ENCODE results near the gene OR2L8. TPM values are rescaled to one million over a fixed set of nuclear protein-coding genes. Genes with fewer than 3 reads are reported as not detected.

Gene OR2L8, protein sequence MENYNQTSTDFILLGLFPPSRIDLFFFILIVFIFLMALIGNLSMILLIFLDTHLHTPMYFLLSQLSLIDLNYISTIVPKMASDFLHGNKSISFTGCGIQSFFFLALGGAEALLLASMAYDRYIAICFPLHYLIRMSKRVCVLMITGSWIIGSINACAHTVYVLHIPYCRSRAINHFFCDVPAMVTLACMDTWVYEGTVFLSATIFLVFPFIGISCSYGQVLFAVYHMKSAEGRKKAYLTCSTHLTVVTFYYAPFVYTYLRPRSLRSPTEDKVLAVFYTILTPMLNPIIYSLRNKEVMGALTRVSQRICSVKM
- not detected for polyA plus RNA-seq (2012; ENCODE audit: insufficient read depth, insufficient read length, low read depth)

- Histone ChIP-seq H3K36me3 (no peaks in the 10 kb centered on the region), H3K4me3 (ENCODE audit: low read depth, low read length) (no peak within 1 kb of the TSS), H3K9me3 (no peaks in the 10 kb centered on the region), H3K27me3 (no peaks in the 10 kb centered on the region), H3K4me1 (no peaks in the 10 kb centered on the region)
- DNase-seq: no peak
- TF ChIP-seq, protein P1, sequence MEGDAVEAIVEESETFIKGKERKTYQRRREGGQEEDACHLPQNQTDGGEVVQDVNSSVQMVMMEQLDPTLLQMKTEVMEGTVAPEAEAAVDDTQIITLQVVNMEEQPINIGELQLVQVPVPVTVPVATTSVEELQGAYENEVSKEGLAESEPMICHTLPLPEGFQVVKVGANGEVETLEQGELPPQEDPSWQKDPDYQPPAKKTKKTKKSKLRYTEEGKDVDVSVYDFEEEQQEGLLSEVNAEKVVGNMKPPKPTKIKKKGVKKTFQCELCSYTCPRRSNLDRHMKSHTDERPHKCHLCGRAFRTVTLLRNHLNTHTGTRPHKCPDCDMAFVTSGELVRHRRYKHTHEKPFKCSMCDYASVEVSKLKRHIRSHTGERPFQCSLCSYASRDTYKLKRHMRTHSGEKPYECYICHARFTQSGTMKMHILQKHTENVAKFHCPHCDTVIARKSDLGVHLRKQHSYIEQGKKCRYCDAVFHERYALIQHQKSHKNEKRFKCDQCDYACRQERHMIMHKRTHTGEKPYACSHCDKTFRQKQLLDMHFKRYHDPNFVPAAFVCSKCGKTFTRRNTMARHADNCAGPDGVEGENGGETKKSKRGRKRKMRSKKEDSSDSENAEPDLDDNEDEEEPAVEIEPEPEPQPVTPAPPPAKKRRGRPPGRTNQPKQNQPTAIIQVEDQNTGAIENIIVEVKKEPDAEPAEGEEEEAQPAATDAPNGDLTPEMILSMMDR (IDR thresholded peaks at IDR 0.05; ENCODE audit: low read depth, low read length): no peak
Observed at GRCh38 chr1:247948558-247948957, at the start of gene OR2L8. Gene OR2L8 (plus strand): TSS chr1:247948858. CDS start chr1:247948858, 0 bp downstream.

DNA sequence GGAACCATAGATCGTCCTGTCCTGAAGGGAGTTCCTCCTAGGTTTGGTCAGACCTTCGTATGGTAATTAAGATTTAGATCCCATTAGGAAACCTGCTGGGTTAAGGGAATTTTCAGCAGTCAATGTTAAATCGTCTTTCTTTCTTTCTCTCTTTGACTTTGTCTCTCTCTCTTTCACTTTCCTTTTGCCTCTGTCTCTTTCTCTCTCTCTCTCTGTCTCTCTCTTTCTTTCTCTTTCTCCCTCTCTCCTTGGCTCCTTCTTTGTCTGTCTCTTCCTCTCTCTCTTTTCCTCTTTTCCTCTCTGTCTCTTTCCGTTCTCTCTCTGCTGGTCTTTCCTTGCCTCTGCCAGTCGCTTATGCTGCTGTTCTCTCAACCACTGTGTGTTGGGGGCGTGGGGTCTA is 44.5 kb upstream of the OR2L8 start:
- Histone ChIP-seq H3K36me3 (no peaks in the 10 kb centered on the region), H3K4me1 (no peaks in the 10 kb centered on the region), H3K9me3 (no peaks in the 10 kb centered on the region), H3K27me3 (no peaks in the 10 kb centered on the region), H3K4me3 (ENCODE audit: low read depth, low read length) (no peak overlapping the region)
- TF ChIP-seq, protein P1 (IDR thresholded peaks at IDR 0.05; ENCODE audit: low read depth, low read length): no peak
- DNase-seq: no peak

DNA sequence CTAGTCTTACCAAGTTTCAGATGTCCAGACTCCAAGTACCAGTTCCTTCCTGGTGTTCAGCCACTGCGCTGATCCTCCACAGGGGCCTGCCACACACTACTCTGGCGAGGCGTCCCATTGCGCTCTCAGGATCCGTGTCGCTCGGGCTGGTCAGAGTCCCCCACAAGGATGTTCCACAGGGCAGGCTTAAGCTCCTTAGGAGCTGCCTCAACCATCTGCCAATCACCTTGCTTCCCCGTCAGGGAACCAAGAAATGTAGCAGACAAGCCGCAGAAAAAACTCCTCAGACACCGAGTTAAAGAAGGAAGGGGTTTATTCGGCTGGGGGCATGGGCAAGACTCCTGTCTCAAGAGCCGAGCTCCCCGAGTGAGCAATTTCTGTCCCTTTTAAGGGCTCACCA is 43.5 kb upstream of the OR2L8 start:
- TF ChIP-seq, protein P1 (IDR thresholded peaks at IDR 0.05; ENCODE audit: low read depth, low read length): no peak
- H3K4me1 ChIP-seq: no peaks in the 10 kb centered on the region
- no peaks in the 10 kb centered on the region for H3K27me3 ChIP-seq
- H3K9me3 ChIP-seq: no peaks in the 10 kb centered on the region
- H3K4me3 ChIP-seq (ENCODE audit: low read depth, low read length): no peak overlapping the region
- H3K36me3 ChIP-seq: no peaks in the 10 kb centered on the region
- no peak for DNase-seq

GRCh38 chr1:247905910-247906503 is 42.7 kb upstream of the OR2L8 start:
- Histone ChIP-seq H3K36me3 (no peaks in the 10 kb centered on the region), H3K9me3 (no peaks in the 10 kb centered on the region), H3K4me3 (ENCODE audit: low read depth, low read length) (no peak overlapping the region), H3K27me3 (no peaks in the 10 kb centered on the region), H3K4me1 (no peaks in the 10 kb centered on the region)
- TF ChIP-seq, protein P1 (IDR thresholded peaks at IDR 0.05; ENCODE audit: low read depth, low read length): no peak
- DNase-seq: no peak

DNA sequence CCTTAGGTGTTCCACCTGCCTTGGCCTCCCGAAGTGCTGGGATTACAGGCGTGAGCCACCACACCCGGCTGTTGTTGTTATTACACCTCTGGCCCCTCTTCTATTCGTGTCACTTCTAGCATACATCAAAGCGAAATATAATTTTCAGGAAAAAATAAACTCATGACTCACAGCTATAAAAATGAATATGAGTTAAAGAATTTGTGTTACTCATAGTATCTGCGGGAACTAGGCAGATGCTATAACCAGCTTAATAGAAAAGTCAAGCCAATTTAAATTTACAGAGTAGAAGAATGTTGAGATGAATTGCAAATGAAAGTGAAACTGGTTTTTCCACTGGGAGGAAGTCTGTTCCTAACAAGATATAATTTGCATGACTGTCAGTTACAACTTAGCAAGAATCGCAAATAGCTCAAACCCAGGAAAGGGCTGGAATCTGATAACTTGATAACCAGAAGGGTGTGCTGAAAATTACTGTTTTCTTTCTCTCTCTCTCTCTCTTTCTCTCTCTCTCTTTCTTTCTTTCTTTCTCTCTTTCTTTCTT is 42.1 kb upstream of the OR2L8 start:
- TF ChIP-seq, protein P1 (IDR thresholded peaks at IDR 0.05; ENCODE audit: low read depth, low read length): no peak
- Histone ChIP-seq H3K4me3 (ENCODE audit: low read depth, low read length) (no peak overlapping the region), H3K4me1 (no peaks in the 10 kb centered on the region), H3K27me3 (no peaks in the 10 kb centered on the region), H3K36me3 (no peaks in the 10 kb centered on the region), H3K9me3 (no peaks in the 10 kb centered on the region)
- no peak for DNase-seq

DNA sequence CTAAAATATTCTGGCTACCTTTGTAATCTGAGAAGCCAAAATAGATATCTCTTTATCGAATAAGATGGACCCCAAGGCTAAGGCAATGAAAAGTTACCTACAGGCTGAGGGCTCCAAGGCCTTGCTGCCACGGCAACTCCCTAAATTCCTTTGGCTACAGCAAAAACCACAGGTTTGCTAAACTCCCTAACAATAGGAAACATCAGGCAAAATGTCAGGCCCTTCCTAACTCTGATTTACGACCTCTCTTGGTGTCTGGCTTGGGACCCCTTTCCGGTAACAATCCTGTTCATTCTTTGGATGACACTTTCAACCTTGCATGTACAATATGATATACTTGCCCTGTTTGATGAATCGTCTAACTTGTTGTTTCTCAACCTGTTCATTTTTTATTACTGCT is 39.9 kb upstream of the OR2L8 start:
- TF ChIP-seq, protein P1 (IDR thresholded peaks at IDR 0.05; ENCODE audit: low read depth, low read length): no peak
- Histone ChIP-seq H3K4me3 (ENCODE audit: low read depth, low read length) (no peak overlapping the region), H3K36me3 (no peaks in the 10 kb centered on the region), H3K4me1 (no peaks in the 10 kb centered on the region), H3K9me3 (no peaks in the 10 kb centered on the region), H3K27me3 (no peaks in the 10 kb centered on the region)
- DNase-seq: no peak

All from BE2C (cell line).